DMS114 treated with DMSO at 0.1 percent for 48 hours (cell line): Measurements from ENCODE around the gene CACTIN.
"Not testable (repeated sequence)": the region's sequence is repeated elsewhere in the genome, so short reads cannot be mapped to it uniquely, and the experiment has no call there.

Experiments
- DNase-seq: peaks from one replicate; lab custom pipeline; 2025; ENCODE audit not compliant: unreplicated experiment; lab: John Stamatoyannopoulos, UW

CACTIN gene

DNA sequence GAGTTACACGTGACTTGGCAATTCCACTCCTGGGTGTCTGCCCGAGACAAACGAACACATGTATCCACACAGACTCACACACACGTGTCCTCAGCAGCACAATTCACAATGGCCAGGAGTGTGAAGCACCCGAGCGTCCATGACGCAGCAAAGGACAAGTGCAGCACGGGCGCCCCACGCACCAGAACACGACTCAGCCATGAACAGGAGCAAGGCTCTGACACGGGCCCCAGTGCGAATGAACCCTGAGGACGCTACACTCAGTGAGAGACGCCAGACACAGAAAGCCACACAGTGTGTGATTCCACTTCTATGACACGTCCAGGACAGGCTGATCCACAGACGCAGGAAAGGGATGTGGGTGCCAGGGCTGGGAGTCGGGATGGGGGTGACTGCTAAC is 37.2 kb upstream of the CACTIN start:
- no peak for DNase-seq

DNA sequence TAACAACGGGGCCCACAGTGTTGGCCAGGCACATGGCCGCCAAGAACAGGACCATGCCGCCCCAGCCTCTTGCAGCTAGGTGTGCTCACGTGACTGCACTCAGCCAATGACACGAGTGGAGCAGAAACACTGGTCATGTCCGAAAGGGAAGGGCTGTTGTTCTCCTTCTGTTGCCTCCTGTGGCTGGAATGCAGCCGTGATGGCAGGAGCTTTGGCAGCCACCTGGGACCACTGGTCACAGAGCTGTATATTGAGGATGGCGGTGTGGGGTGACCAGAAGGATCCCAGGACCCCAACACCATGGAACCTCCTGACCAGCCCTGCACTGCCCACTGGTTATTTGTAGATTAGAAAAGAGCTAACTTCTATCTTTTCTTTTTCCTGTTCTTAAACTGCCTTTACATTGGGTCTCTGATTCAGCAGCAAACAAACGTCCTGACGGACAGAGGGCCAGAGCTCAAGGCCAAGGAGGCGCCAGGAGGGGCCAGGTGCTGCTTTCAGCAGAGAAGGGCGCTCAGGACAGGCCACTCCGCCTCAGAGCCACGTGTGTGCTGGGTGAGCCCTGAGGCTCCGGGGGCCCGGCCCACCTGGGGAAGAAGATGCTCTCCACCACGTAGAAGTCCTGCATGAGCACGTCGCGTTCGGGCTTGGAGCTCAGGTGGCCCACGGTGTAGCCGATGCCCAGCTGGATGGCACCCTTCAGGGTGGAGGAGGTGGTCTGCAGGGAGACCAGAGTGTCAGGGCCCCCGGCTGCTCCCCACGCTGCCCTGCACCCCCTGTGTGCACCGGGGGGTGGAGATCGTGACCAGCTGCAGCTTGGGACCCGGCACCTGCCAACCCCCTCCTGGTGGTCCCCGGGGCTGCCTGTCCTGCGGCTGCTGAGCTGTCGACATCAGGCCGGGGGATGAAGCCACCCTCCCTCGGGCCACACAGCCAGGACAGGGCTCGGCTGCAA is 35.0 kb upstream of the CACTIN start:
- no peak for DNase-seq

DNA sequence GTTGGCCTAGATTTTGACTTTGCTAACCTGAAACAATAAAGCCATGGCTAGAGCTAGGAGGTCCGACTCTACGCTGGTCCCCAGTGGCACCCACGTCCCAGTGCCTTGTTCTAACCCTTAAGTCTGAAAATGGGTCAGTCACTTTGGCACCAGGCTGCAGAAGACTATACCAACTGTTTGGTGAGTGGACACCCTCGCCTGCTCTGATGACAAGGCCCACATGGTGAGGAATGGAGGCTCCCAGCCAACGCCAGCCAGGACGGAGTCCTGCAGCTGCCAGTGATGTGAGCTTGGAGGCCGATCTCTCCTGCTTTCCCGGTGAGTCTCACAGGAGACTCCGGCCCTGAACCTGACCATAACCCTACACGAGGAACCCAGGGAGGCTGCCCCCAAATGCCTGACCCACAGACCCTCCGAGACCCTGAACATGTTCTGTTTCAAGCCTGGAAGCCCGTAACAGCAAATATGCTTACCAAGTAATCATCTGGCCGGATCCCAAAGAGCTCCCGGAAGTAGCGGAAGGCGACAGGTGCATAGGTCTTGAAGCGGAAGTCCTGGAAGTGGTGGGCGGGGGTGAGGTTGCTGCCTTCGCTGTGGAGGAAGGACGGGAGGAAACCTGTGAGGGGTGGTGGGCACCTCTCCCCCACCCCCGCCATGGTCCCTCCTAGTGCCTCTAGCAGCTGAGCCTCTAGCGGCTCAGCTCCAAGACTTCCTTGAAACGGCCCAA is 34.1 kb upstream of the CACTIN start:
- no peak for DNase-seq

- no peak for DNase-seq
These were observed 33.1 kb upstream of the CACTIN start for GRCh38 chr19:3659746-3660112.

- no peak for DNase-seq
These were observed 32.5 kb upstream of the CACTIN start for GRCh38 chr19:3658870-3659745.

GRCh38 chr19:3658004-3658869 is 31.6 kb upstream of the CACTIN start:
- no peak for DNase-seq

- DNase-seq = no peak
These were observed 30.8 kb upstream of the CACTIN start for GRCh38 chr19:3657395-3657769.

DNA sequence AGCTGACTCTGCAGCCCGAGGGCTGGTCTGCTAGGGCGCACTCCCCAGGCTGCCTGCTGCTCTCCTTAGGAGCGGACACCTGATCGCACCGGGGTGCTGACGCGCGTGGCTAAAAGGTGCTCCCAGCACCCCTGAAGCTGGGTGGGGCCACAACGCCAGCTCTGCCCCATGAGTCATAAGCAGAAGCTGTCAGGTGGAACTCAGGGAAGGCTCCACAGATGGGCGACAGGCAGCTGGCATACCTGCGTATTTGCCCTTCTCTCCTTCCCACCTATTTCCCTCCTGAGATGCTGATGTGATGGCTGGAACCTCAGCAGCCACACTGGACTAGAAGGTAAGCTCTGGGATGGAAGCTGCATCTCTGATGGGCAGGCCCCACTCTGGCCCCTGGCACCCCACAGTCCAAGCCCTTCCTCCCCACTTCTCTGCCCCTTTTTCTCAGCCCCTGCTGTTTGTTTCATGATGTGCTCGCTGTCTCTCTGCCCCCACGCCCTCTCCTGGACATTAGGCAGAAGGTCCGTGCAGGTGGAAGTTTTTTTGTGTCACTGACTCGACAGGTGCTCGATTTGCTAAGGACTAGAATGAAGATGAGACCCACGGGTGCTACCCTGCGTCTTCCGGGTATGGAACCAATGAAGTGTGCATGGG is 30.3 kb upstream of the CACTIN start:
- no peak for DNase-seq

DNA sequence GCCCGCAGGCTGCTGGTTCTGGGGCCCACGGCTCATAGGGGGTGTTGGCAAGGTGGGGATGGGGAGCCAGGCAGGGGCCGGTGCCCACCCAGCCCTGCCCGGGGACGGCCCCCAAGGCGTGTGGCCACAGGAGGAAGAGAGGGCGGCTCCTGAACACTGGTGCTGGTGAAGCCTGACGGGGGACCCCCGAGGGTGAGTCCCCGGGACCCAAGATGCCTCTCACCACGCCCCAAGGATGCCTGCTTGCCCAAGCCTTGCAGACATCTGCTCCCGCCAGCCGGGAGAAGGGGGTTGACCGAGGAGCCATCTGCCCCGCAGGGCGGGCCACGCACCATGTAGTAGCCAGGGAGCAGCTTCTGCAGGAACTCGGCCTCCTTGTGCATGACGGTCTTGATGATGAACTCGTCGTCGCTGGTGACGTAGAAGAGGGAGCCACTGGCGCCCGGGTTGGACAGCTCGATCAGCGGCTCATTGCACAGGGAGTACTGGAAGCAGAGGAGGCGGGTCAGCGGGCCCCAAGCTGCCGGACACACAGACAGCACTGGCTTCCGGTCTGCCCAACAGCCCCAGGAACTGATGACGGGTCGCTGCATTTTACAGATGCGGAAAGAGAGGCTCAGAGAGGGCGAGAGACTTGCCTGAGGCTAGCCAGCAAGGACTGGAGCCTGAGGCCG is 29.6 kb upstream of the CACTIN start:
- no peak for DNase-seq

- DNase-seq = no peak
These were observed 28.9 kb upstream of the CACTIN start for GRCh38 chr19:3655402-3656072.

DNA sequence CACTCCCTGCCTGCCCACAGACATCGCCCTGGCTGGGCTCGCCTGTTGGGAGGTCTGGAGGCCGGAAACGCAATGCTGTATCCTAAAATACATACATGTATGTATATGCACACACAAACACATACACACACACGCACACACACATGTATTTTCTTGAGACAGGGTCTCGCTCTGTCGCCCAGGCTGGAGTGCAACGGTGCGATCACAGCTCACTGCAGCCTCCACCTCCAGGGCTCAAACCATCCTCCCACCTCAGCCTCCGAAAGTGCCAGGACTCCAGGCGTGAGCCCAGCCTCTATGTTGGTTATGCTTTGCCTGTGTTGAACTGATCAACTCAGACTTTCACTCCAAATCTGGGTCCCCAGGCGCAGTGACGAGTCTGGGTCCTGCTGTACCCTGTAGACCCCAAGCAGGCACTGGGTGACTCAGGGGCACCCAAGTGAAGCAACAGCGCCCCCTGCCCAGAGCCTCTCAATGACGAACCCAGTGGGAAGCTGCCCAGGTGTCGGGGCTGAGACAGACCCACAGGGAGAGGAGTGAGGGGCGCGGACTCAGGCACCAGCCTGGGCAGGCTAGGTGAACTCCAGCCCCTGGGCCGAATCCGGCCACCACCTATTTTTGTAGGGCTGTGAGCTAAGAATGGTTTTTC is 27.4 kb upstream of the CACTIN start:
- no peak for DNase-seq

GRCh38 chr19:3653081-3653795 is 26.6 kb upstream of the CACTIN start:
- DNase-seq = no peak

DNA sequence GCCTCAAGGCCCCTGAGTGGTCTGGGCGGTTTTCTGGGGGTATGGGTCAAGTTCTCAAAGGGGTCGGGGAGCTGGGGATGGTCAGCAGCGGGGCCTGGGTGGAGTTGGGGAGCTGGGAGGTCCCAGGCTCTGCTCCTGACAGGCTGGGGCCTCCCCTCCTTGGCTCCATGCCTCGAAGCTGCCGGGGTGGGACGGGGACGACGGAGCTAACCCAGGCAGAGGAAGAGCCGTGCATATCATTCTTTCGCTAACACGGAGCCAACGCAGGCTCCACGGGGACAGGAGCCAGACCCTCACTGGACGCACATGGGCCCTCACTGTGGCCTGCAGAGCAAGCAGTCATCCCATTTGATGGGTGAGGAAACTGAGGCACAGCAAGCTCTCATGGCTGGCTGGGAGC is 25.8 kb upstream of the CACTIN start:
- no peak for DNase-seq

DNA sequence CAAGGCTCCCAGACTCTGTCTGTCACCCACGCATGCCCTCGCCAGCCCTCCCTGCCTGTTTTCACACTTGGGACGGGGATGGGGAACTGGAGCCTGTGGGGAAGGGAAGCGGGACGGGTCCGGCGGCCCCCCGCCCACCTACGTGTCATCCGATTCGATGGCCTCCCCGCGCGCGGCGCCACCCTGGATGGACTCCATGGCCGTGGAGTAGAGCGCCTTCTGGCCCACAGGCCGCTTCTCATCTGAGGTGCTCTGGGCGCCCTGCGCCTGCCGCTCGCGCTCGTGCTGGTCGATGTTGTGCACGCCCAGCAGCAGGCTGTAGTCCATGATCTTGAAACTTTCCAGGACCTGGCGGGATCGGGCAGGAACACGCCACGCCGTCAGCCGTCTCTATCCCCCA is 25.1 kb upstream of the CACTIN start:
- no peak for DNase-seq

DNA sequence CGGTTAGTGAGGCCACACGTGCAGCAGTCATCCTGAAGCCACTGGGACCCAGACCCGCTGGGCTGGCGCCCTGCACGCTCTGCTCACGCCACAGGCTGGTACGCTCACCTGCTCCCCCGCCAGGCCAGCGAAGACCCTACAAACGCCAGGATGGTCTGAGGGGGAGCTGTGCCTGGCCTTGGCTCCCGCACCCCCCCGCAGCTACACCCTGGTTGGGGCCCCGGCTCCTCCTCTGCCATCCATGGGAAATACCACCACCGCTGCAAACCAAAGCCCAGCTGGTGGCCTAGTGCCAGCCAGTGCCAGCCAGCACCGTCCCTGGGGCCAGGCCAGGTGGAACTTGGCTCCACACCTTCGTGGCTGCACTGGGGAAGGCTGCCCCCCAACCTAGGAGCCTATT is 23.3 kb upstream of the CACTIN start:
- DNase-seq = no peak

- DNase-seq = no peak
These were observed 21.7 kb upstream of the CACTIN start for GRCh38 chr19:3648037-3648905.

DNA sequence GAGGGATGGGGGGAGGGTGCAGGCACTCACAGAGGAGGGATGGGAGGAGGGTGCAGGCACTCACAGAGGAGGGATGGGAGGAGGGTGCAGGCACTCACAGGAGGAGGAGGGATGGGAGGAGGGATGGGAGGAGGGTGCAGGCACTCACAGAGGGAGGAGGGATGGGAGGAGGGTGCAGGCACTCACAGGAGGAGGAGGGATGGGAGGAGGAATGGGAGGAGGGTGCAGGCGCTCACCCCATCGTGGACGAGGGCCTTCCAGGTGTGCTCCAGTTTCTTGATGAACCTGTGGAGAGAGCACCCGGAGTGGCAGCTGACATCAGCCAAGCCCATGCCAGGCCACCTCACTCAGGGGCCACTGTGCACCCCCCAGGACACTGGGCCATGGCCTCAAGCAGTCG is 20.5 kb upstream of the CACTIN start:
- not testable (repeated sequence) for DNase-seq
